ENCODE data around the gene PRSS36. TPM values are rescaled to one million over a fixed set of nuclear protein-coding genes. Genes with fewer than 3 reads are reported as not detected.

Gene PRSS36
- total and polyA plus RNA-seq, 2 of the 4 experiments (the other 2 are of a cell fraction) = 0.18 to 0.55 TPM

DNA sequence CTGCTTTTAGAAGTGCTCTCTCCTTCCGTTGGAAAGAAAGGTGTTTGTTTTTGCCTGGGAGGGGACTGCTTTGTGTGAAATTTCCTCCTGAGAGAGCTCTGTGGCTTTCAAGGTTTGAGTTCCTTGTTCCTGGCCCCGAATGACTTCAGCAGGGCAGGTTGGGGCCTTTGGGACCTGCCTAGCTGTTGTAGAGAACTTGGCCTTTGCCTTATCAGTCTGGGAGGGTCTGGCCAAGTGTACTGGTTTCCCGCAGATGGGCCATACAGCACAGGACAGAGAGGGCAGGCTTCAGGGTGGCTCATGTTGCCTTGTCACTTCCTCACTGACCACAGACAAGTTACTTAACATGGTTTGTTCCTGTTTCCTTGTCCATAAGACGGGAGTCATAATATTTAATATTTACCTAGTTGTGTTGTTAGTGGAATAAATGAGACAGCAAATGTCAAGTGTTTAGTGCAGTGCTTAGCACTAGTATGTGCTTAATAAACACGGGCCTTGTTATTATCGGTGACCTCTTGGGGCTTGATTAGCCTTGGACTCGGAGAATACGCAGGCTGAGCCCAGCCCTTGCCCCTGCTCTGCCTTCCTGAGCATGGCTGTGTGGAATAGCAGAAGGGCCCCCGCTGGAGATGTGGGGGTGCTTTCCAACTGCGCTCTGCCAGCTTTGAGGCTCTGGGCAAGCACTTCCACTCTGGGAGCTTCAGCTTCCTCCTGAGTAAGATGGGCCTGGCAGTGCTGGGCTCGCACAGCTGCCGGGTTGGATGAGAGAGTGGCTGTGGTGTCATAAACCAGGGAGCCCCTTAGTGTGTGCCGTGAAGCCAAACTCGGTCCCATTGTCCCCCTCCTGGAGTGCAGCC is 20.9 kb downstream of the PRSS36 start:
- dilution Hi-C loops (cut with HindIII; ENCODE audit: low sequenced_read_pairs, unreplicated experiment) = no loop called here
- Histone ChIP-seq H2BK120ac (ENCODE audit: low read depth, low read length) (no peak overlapping the region), H3K27ac (ENCODE audit: insufficient read depth, low read length) (no peak overlapping the region), H2BK15ac (ENCODE audit: low read depth, low read length) (no peak overlapping the region), H2AFZ (replicated peaks; ENCODE audit: low read length, poor library complexity) (no peak overlapping the region), H3K79me1 (ENCODE audit: low read depth in 1 of 2, low read length in 2 of 2) (no peaks in the 10 kb centered on the region; a peak in 1 of 4 replicates), H3K9ac (ENCODE audit: low read depth, low read length) (no peak overlapping the region), H3K9me1 (ENCODE audit: insufficient read depth, low read length) (0 out of 2 replicates have a peak, but pooled peaks cover 3% of the 10 kb centered on the region), H3K4me2 (ENCODE audit: low read depth, low read length) (no peak overlapping the region), H3K23ac (ENCODE audit: low read depth, low read length) (no peak overlapping the region), H4K5ac (ENCODE audit: low read depth, low read length) (no peak overlapping the region), H3K27me3 (ENCODE audit: control insufficient read depth, insufficient read depth, low read length) (no peaks in the 10 kb centered on the region), H3K4me3 (ENCODE audit: insufficient read depth, low read depth, low read length) (no peak overlapping the region), H2BK5ac (ENCODE audit: low read depth, low read length, poor library complexity, severe bottlenecking) (no peak overlapping the region), H2BK20ac (ENCODE audit: low read depth, low read length) (no peak overlapping the region), H3K4ac (ENCODE audit: low read depth, low read length) (no peak overlapping the region), H4K20me1 (ENCODE audit: insufficient read depth, low read length) (no peaks in the 10 kb centered on the region), H2AK5ac (ENCODE audit: low read depth, low read length) (no peak overlapping the region), H3K9me3 (ENCODE audit: control insufficient read depth, insufficient read depth, low read length) (no peaks in the 10 kb centered on the region), H4K91ac (ENCODE audit: insufficient read depth, low read depth, low read length) (no peak overlapping the region), H4K8ac (ENCODE audit: low read depth in 2 of 2, low read length in 2 of 2) (no peak overlapping the region), H3K36me3 (ENCODE audit: control insufficient read depth, insufficient read depth, low read length) (peaks cover 37% of the 10 kb centered on the region), H3K14ac (replicated peaks; ENCODE audit: low read depth, low read length) (no peak overlapping the region), H3K18ac (ENCODE audit: low read depth, low read length) (no peak overlapping the region), H2AK9ac (replicated peaks; ENCODE audit: low read depth, low read length, poor library complexity) (no peak overlapping the region), H3K4me1 (ENCODE audit: control insufficient read depth, insufficient read depth, low read length) (no peaks in the 10 kb centered on the region), H3K56ac (ENCODE audit: extremely low read depth, insufficient read depth, low read length) (no peak overlapping the region)
- WGBS, 2 experiments (ENCODE audit: extremely low coverage in 2 of 2, insufficient read length in 1 of 2) = 86% methylated on average over 4 of the region's 14 CpGs; no CpG with 5 or more reads in 1 of the 2 experiments
- in situ Hi-C loops (cut with MboI; ENCODE audit: low sequenced_read_pairs) = no loop called here
- intact Hi-C loops (cut with micrococcal nuclease) = no loop called here
- ChIA-PET CTCF (interaction anchor here (1.5 kb wide), 1 partner anchor 13 kb away, joined by 4 read pairs; no protein-coding TSS in a partner anchor), POLR2A (ENCODE audit: unreplicated experiment) (interaction anchor here (0.6 kb wide), 1 partner anchor 11 kb away, joined by 4 read pairs; the partner anchor contains the start of gene KAT8)
- no TSS peak for BruUV-seq (replicated peaks)
- DNase-seq (no peak), ATAC-seq (ENCODE audit: low read depth) (no peak)
- TF ChIP-seq USF2 (IDR thresholded peaks at IDR 0.05; ENCODE audit: low read depth, low read length) (no peak), MAFK (IDR thresholded peaks at IDR 0.05; ENCODE audit: low read depth, low read length) (no peak), CEBPB (IDR thresholded peaks at IDR 0.05; ENCODE audit: low read depth, low read length) (no peak), NFE2L2 (IDR thresholded peaks at IDR 0.05; ENCODE audit: low read depth, low read length) (no peak), RFX5 (IDR thresholded peaks at IDR 0.05; ENCODE audit: low read depth, low read length) (no peak), SMC3 (IDR thresholded peaks at IDR 0.05; ENCODE audit: low read depth, low read length) (no peak), CTCF (conservative IDR thresholded peaks at IDR 0.05; ENCODE audit: low read depth, low read length) (no peak), POLR2A (IDR thresholded peaks at IDR 0.05; ENCODE audit: low read depth, low read length) (no peak), RAD21 (IDR thresholded peaks at IDR 0.05; ENCODE audit: low read length) (no peak), RCOR1 (IDR thresholded peaks at IDR 0.05; ENCODE audit: insufficient replicate concordance, low read length) (no peak), MAZ (IDR thresholded peaks at IDR 0.05; ENCODE audit: borderline replicate concordance, low read depth, low read length) (no peak), MXI1 (IDR thresholded peaks at IDR 0.05; ENCODE audit: borderline replicate concordance, low read depth, low read length) (no peak), BHLHE40 (IDR thresholded peaks at IDR 0.05; ENCODE audit: low read depth, low read length) (no peak), FOS (IDR thresholded peaks at IDR 0.05; ENCODE audit: low read depth, low read length) (no peak)
- TF ChIP-seq, protein P1, sequence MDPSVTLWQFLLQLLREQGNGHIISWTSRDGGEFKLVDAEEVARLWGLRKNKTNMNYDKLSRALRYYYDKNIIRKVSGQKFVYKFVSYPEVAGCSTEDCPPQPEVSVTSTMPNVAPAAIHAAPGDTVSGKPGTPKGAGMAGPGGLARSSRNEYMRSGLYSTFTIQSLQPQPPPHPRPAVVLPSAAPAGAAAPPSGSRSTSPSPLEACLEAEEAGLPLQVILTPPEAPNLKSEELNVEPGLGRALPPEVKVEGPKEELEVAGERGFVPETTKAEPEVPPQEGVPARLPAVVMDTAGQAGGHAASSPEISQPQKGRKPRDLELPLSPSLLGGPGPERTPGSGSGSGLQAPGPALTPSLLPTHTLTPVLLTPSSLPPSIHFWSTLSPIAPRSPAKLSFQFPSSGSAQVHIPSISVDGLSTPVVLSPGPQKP (IDR thresholded peaks at IDR 0.05; ENCODE audit: borderline replicate concordance, low read depth, low read length) = no peak
